ENCODE measurements around the gene CANT1. TPM values are rescaled to one million over a fixed set of nuclear protein-coding genes. Genes with fewer than 3 reads are reported as not detected.

The CANT1 gene
- total and polyA plus RNA-seq, 9 of the 15 experiments (the other 6 are each of a cell fraction or from before 2014, with no cell fraction given), result 2.7 to 66.4 (median 22.5) TPM

DNA sequence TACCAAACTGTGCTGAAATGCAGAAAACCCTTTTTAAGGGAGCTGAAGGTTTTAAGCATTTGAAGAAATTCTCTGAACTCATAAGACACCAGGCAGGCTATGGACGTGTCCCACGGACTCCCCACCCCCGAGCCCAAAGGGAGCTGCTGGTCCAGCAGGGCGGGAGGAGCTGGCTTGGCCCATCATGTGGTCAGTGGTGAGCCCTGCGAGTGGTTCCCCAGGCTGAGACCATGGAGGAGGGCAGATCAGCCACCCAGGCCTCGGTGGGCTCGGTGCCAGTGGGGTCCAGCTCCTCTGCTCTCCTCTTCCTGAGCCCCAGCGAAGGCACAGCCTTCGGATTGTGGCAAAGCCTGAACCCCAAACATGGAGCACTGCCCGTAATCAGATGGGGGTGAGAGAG, 56.9 kb downstream of the CANT1 start (continued):
- TF ChIP-seq, protein P1, sequence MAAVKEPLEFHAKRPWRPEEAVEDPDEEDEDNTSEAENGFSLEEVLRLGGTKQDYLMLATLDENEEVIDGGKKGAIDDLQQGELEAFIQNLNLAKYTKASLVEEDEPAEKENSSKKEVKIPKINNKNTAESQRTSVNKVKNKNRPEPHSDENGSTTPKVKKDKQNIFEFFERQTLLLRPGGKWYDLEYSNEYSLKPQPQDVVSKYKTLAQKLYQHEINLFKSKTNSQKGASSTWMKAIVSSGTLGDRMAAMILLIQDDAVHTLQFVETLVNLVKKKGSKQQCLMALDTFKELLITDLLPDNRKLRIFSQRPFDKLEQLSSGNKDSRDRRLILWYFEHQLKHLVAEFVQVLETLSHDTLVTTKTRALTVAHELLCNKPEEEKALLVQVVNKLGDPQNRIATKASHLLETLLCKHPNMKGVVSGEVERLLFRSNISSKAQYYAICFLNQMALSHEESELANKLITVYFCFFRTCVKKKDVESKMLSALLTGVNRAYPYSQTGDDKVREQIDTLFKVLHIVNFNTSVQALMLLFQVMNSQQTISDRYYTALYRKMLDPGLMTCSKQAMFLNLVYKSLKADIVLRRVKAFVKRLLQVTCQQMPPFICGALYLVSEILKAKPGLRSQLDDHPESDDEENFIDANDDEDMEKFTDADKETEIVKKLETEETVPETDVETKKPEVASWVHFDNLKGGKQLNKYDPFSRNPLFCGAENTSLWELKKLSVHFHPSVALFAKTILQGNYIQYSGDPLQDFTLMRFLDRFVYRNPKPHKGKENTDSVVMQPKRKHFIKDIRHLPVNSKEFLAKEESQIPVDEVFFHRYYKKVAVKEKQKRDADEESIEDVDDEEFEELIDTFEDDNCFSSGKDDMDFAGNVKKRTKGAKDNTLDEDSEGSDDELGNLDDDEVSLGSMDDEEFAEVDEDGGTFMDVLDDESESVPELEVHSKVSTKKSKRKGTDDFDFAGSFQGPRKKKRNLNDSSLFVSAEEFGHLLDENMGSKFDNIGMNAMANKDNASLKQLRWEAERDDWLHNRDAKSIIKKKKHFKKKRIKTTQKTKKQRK (IDR thresholded peaks at IDR 0.05; ENCODE audit: borderline replicate concordance, low read depth, low read length), result no peak
- TF ChIP-seq ZC3H8 (IDR thresholded peaks at IDR 0.05) (no peak), MED1 (CRISPR knock-in tag; IDR thresholded peaks at IDR 0.05; ENCODE audit: borderline replicate concordance) (no peak), ZNF354B (CRISPR knock-in tag; IDR thresholded peaks at IDR 0.05) (no peak), YY1 (IDR thresholded peaks at IDR 0.05; ENCODE audit: borderline replicate concordance in 1 of 3, control insufficient read depth in 1 of 3, extremely low read depth in 1 of 3, insufficient read depth in 3 of 3, insufficient read length in 1 of 3, insufficient replicate concordance in 2 of 3, low read depth in 1 of 3, low read length in 2 of 3) (no peak), SRSF9 (IDR thresholded peaks at IDR 0.05; ENCODE audit: borderline replicate concordance, low read depth, low read length) (no peak), ZNF217 (CRISPR knock-in tag; IDR thresholded peaks at IDR 0.05) (no peak)
